Measurements from ENCODE around the gene CETP. TPM values are rescaled to one million over a fixed set of nuclear protein-coding genes. Genes with fewer than 3 reads are reported as not detected.
"Not testable (repeated sequence)": the region's sequence is repeated elsewhere in the genome, so short reads cannot be mapped to it uniquely, and the experiment has no call there.

Gene CETP
- total RNA-seq, 1 experiment from 2014 or later = not detected

DNA sequence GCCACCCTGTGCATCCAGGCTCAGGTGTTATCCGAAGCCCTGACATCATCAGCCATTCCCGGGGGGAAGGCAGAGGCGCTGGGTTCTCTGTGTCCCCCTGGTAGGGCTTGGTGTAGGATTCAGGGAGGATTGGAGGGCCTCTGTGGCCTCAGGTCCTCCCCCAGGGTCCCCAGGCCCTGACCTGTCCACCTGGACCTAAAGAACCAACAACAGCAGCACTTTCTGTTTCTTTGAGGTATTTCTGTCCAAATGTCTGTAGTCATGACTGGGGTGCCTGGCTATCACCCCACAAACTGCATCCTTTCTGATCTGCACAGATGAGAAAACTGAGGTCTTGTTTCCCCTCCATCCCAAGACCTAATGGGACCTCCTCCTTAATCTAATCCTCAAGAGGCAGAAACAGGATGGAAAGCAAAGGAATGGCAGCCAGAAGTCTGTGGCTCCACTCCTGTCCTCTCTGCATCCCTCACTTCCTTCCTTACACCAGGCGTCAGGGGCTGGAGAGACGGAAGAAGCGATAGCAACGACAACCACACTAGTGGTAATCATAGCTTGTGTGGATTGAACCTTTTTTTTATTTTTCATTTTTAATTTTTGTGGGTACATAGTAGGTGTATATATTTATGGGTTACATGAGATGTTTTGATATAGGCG lies 39.4 kb downstream of the CETP start:
- in situ Hi-C loops (cut with HindIII; ENCODE audit: low pct_unique_long_range_greater_than_20kb, low sequenced_read_pairs) = no loop called here
- no peak for DNase-seq (ENCODE audit: low read depth, low spot score)

DNA sequence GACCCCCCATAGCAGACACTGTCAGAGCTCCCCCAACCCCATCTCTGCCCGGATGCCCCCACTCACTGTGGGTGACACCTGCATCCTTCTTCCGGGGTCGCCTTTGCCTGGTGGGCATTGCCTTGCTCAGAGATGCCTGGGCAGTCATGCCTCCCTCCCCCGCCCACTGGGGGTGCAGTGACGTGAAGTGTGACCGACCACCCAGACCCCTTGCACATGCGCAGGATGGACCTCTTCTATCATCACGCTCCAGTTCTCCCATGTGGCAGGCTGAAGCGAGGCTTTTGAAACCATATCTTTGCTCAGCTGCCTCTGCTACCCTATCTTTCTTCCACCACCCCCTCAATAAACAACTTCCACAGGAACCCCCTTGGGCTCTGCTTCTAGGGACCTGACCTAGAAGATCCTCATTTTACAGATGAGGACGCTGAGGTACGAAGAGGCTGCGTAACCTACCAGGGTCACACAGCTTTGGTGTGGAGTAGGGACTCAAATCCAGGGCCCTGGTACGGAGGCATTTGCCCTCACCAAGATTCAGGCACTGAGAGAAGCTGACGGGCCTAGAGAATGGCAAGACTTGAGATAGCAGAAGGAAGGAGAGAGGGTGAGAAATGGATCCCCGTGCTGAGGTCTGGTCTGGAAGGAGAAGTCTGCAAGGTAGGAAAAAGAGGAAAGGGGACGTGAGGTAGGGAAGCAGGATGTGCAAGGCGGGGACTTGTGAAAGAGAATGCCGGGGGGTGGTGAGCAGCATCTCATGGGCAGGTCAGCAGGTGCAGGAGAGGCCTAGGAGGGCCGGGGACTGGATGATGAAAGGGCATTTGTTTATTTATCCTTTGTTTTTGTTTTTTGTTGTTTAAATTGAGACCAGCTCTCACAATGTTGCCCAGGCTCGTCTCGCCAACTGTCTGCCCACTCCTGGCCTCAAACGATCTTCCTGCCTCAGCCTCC lies 42.0 kb downstream of the CETP start:
- in situ Hi-C loops (cut with HindIII; ENCODE audit: low pct_unique_long_range_greater_than_20kb, low sequenced_read_pairs) = no loop called here
- DNase-seq (ENCODE audit: low read depth, low spot score) = no peak

DNA sequence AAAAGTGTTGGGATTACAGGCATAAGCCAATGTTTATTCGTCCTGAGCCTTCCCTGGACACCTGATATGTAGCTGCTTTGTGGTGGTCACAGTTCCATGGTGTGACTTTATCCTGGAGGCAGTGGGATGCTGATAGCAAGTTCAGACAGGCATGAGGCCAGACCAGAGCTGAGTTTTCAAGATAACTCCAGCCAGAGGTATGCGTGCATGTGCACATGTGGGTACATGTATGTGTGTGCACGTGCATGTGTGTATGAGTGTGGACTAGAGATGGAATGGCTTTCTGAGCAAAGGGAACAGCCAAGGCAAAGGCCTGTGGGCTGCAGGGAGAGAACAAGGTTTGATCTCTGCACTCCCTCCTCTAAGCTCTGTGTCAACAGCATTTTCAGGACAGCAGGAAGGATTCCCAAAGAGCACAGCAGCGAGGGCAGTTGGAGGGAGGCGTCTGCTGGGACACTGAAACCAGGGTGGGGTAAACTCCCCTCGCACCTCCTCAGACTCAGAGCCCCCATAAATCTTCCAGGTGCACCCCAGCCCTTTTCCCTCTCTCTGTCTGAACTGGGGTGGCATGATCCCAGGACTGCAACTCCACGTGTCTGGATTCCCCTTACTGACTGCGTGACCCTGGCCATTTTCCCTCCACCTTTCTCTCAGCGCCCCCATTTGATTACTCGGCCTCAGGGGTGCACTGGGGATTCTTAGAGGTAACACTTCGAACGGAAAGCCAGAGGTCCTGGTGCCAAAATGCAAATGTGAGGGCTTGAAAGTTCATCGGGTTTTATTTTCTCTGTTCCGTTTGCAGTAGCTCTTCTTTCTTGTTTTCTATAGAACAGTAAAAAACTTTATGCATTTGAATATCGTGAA lies 42.9 kb downstream of the CETP start:
- DNase-seq (ENCODE audit: low read depth, low spot score) = no peak
- in situ Hi-C loops (cut with HindIII; ENCODE audit: low pct_unique_long_range_greater_than_20kb, low sequenced_read_pairs) = no loop called here

DNA sequence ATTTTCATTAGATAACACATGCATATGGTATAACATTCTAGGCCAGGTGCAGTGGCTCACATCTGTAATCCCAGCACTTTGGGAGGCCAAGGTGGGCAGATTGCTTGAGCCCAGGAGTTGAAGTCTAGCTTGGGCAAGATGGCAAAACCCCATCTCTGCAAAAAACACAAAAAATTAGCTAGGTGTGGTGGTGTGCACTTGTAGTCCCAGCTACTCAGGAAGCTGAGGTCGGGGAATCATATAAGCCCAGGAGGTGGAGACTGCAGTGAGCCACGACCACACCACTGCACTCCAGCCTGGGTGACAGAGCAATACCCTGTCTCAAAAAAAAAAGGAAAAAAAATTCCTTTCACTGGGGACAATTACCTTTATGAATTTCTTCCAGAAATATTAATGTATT lies 43.8 kb downstream of the CETP start:
- DNase-seq (ENCODE audit: low read depth, low spot score); in situ Hi-C loops (cut with HindIII; ENCODE audit: low pct_unique_long_range_greater_than_20kb, low sequenced_read_pairs): not testable (repeated sequence)

DNA sequence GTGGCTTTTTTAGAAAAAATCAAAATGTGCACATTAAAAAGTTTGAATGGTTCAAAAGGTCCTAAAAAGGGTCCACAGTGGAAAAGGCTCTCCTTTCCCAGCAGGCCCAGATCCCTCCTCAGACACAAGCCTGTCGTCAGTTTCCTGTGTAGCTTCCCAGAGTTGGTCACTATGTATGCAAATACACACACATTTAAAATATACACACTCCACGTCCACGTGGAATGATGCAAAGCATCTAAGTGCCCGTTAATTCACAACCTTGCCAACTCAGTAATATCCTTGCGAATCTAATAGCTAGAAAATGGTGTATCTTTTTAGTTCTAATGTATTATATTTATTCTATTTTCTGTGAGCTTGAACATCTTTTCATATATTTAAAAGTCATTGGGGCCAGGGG lies 45.3 kb downstream of the CETP start:
- no peak for DNase-seq (ENCODE audit: low read depth, low spot score)
- in situ Hi-C loops (cut with HindIII; ENCODE audit: low pct_unique_long_range_greater_than_20kb, low sequenced_read_pairs) = no loop called here

DNA sequence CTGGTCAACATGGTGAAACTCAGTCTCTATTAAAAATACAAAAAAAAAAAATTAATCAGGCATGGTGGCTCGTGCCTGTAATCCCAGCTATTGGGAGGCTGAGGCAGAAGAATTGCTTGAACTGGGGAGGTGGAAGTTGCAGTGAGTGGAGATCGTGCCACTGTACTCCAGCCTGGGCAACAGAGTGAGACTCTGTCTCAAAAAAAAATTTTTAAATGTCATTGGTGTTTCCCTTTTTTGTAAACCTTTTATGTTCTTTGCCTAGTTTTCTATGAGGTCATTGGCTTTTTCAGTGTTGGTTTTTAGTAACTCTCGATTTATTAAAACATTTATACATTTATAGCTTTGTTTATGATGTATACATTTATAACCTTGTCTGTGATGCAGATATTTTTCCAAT lies 45.8 kb downstream of the CETP start:
- no peak for DNase-seq (ENCODE audit: low read depth, low spot score)
- in situ Hi-C loops (cut with HindIII; ENCODE audit: low pct_unique_long_range_greater_than_20kb, low sequenced_read_pairs) = no loop called here

DNA sequence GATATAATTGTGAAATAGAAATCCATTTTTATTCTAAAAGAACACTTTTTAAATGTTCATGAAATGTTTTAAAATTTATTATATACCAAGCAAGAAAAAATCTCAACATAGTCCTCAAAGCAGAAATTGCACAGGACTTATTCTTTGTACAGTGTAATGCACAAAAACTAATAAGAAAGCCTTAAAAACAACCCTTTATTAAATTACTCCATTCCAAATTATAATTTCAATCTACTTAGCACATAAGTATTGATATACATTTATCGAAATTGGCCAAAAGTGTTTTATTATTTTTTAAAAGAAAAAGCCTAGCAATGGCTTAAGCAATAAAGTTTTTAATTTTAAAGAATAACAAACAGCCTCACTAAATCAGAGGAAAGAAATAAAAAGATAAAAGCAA lies 46.7 kb downstream of the CETP start:
- DNase-seq (ENCODE audit: low read depth, low spot score) = no peak
- in situ Hi-C loops (cut with HindIII; ENCODE audit: low pct_unique_long_range_greater_than_20kb, low sequenced_read_pairs) = no loop called here

DNA sequence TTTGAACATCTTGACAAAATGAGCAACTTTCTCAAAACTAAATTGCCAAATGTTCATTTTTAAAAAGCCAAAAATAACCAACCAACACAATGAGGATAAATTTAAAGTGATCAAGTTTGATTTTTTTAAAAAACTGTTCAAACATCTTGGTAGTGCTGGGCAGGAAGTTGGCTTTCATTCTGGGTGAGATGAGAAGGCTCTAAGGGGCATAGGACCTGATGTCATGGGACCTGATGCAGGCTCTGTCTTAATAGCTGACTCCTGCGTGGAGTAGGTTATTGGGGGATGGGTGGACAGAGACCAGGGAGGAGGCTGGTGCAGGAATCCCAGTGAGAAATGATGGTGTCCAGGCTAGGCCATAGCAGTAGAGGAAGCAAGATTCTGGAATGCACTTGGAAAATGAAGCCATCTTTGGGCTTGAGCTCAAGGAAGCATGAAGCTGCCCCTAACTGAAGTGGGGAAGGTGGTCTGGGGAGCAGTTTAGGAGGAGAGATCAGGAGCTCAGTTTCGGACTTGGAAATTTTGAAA lies 48.0 kb downstream of the CETP start:
- no peak for DNase-seq (ENCODE audit: low read depth, low spot score)
- in situ Hi-C loops (cut with HindIII; ENCODE audit: low pct_unique_long_range_greater_than_20kb, low sequenced_read_pairs) = no loop called here

DNA sequence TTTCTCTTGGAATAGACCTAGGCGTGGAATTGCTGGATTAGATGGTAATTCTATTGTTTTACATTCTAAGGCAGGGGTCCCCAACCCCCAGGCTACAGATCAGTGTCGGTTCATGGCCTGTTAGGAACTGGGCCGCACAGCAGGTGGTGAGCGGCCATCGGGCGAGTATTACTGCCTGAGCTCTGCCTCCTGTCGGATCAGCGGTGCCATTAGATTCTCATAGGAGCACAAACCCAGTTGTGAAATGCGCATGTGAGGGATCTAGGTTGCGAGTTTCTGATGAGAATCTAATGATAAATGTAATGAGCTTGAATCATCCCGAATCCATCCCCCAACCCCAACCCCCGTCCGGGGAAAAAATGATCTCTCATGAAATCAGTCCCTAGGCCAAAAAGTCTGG lies 50.6 kb downstream of the CETP start:
- no peak for DNase-seq (ENCODE audit: low read depth, low spot score)
- in situ Hi-C loops (cut with HindIII; ENCODE audit: low pct_unique_long_range_greater_than_20kb, low sequenced_read_pairs) = no loop called here

DNA sequence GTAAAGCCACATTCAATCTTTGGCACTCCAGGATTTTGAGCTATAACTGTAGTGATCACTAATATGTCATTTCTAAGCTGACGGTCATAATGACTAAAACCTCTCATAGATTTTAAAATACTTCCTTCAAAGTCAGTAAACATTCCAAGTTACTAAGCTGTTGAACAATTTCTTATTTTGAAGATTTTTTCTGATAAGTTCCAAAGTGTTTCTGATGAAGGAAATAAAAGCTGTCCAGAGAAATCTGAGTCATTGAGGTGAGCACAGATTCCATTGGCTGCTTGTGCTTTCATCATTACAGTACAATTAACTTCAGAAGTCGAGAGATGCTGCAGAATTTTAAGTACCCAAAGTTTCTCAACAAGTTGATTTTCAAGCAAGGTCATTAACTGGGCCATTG lies 51.5 kb downstream of the CETP start:
- no peak for DNase-seq (ENCODE audit: low read depth, low spot score)
- in situ Hi-C loops (cut with HindIII; ENCODE audit: low pct_unique_long_range_greater_than_20kb, low sequenced_read_pairs) = no loop called here

DNA sequence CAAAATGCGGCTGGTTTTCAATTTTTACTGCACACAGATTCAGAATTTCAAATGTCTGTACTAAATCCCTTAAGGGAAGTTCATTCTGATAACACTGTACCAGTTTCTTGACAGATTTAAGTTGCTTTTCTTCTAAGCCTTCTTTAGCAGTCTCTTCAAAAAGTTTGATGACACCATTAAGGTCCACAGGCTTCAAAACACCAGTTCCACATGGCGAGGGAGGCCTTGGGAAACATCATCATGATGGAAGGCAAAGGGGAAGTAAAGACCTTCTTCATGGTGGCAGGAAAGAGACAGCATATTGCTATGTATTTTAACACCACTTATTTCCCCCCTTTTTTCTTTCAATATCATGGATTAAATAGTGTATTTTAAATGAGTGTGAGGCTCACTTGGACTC lies 52.2 kb downstream of the CETP start:
- DNase-seq (ENCODE audit: low read depth, low spot score) = no peak
- in situ Hi-C loops (cut with HindIII; ENCODE audit: low pct_unique_long_range_greater_than_20kb, low sequenced_read_pairs) = no loop called here

DNA sequence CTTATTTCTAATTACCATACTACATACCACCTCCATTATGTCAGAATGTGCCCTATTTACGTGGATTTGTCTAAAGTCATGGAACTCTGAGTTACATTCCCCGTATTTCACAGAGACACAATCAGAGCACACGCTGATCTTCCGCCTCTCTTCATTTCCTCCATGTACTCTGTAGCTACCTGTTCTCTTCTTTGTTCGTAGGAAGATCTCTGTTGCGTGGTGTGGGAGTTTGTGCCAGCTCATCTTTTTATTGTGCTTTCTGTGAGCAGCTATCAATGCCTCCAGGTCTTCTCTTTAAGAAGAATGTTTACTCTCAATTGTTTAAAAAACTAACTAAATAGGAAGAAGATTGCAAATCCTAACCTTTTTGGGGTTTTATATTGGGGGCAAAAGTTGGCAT lies 54.6 kb downstream of the CETP start:
- in situ Hi-C loops (cut with HindIII; ENCODE audit: low pct_unique_long_range_greater_than_20kb, low sequenced_read_pairs) = no loop called here
- DNase-seq (ENCODE audit: low read depth, low spot score) = no peak

DNA sequence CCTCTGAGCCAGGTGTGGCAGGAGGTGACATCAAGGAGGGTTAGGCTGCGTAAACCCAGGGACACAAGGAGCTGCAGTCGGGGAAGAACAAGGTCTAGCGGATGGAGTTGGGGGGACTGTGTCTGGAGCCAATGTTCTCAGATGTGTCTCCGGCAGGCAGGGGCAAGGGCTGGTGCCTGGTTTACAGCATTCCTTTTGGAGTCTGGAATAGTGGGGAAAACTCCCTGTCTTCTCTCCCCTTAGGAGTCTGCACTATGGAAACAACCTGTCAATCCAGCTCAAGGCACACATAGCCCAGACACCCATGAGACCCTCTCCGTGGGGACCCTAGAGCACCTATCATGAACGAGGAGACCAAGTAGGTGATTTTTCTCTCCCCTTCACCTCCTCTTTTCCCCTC lies 55.1 kb downstream of the CETP start:
- no peak for DNase-seq (ENCODE audit: low read depth, low spot score)
- in situ Hi-C loops (cut with HindIII; ENCODE audit: low pct_unique_long_range_greater_than_20kb, low sequenced_read_pairs) = no loop called here

DNA sequence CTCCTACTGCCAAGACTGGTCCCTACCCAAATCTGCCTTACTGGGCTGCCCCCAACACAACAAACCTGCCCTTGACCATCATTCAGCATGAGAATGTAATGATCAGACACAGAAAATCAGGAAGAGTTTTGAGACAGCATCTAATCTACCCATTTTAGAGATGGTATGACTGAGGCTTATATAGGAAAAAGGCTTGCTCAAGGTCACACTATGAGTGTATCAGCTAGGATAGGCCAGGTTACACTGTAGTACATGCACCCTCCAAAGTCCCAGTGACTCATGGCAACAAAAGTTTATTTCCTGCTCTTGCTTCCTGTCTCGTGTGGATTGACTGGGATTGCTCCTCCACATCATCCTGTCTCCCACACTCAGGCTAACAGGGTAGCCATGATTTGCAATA lies 55.5 kb downstream of the CETP start:
- no peak for DNase-seq (ENCODE audit: low read depth, low spot score)
- in situ Hi-C loops (cut with HindIII; ENCODE audit: low pct_unique_long_range_greater_than_20kb, low sequenced_read_pairs) = no loop called here

DNA sequence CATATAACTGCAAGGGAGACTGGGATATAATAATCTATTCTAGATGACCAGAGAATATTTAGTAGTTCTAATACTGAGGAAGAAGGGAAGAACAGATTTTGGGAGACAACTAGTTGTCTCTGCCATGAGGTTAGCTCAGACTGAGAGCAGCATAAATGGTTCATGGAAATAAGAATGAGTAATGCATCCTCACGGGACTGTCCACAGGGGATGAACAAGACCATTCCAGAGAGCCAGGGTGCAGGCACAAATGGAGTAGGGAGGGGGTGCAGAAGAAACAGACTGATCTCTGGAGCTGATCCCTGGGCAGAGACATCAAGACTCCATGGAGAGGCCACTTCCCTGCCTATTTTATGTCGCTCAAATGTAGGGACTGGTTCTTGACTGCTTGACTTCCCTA lies 58.0 kb downstream of the CETP start:
- in situ Hi-C loops (cut with HindIII; ENCODE audit: low pct_unique_long_range_greater_than_20kb, low sequenced_read_pairs) = no loop called here
- DNase-seq (ENCODE audit: low read depth, low spot score) = no peak

DNA sequence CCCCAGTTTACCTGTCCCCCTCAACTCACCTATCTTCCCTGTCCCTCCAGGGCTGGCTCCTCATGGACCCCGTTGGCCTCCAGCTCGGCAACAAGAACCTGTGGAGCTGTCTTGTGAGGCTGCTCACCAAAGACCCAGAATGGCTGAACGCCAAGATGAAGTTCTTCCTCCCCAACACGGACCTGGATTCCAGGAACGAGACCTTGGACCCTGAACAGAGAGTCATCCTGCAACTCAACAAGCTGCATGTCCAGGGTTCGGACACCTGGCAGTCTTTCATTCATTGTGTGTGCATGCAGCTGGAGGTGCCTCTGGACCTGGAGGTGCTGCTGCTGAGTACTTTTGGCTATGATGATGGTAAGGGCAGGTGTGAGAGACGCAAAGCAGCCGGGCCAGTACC lies 58.9 kb downstream of the CETP start:
- DNase-seq (ENCODE audit: low read depth, low spot score) = no peak
- in situ Hi-C loops (cut with HindIII; ENCODE audit: low pct_unique_long_range_greater_than_20kb, low sequenced_read_pairs) = no loop called here

DNA sequence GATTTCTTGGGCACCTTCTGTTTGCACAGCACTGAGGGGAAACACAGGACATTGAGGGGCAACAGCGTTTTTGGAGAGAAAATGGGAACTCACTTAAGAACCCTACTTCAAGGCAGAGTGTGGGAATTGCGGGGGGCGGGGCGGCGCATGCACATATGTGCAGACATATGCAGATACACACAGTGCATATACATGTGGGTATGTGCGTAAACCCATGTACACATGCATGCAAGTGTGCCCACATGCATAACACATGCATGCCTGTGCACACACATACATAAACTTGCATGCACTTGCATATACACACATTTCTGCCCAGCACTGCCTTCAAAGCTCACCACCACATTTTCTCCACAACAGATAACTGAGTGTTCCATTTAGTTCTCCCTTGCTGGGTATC lies 60.0 kb downstream of the CETP start:
- in situ Hi-C loops (cut with HindIII; ENCODE audit: low pct_unique_long_range_greater_than_20kb, low sequenced_read_pairs) = no loop called here
- DNase-seq (ENCODE audit: low read depth, low spot score) = no peak

DNA sequence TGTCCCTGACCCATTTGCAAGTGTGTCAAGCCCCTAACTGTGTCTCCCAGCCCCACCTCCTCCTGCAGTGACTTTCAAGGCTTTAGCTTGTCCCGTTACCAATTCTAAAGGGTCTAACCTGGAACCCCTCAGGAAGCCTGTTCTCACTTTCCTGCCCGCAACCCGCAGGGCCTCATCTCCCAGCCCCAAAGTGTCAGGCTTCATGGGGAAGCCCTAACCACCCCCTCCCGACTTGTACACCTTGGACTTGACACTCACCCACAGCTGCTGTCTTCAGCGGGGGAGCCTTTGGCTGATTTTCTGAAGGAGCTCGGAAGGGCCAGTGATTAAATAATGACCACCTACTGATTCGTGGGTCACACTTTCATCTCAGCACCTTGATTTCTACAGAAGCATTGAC lies 60.7 kb downstream of the CETP start:
- in situ Hi-C loops (cut with HindIII; ENCODE audit: low pct_unique_long_range_greater_than_20kb, low sequenced_read_pairs) = no loop called here

More for the DNA sequence above, 60.7 kb downstream of the CETP start:
- no peak for DNase-seq (ENCODE audit: low read depth, low spot score)
